Type B pancreatic cell (in vitro differentiated cells): ENCODE measurements around the gene PSMC2. TPM values are rescaled to one million over a fixed set of nuclear protein-coding genes. Genes with fewer than 3 reads are reported as not detected.

Source experiments
- DNase-seq: peaks from one replicate; pipeline ENCODE4 v3.0.0; 2021; ENCODE audit warnings: mixed read lengths; ENCODE audit not compliant: unreplicated experiment; ENCODE audit errors: extremely low spot score
- H3K27ac Mint-ChIP-seq: 2 replicates; pipeline ENCODE4 v1.8.0; 2021; ENCODE audit warnings: mild to moderate bottlenecking, mixed read lengths
- H3K27me3 Mint-ChIP-seq: 2 replicates; pipeline ENCODE4 v1.8.0; 2021; ENCODE audit warnings: mixed read lengths
- H3K36me3 Mint-ChIP-seq: 2 replicates; pipeline ENCODE4 v1.8.0; 2021; ENCODE audit warnings: mixed read lengths
- H3K4me1 Mint-ChIP-seq: one replicate; pipeline ENCODE4 v1.8.0; 2021; ENCODE audit warnings: mixed read lengths; ENCODE audit not compliant: unreplicated experiment
- H3K4me3 Mint-ChIP-seq: 2 replicates; pipeline ENCODE4 v1.8.0; 2021; ENCODE audit warnings: mild to moderate bottlenecking, mixed read lengths
- H3K9me3 Mint-ChIP-seq: 2 replicates; pipeline ENCODE4 v1.8.0; 2021; ENCODE audit warnings: mixed read lengths
- CTCF ChIP-seq: fragments of 200-600 bp; sonication (generic); conservative IDR thresholded peaks from 2 replicates; pipeline ENCODE4 v1.5.0; 2021; ENCODE audit warnings: antibody characterized with exemption, mild to moderate bottlenecking
- total RNA-seq: library from RNA; stranded (reverse); gene quantifications from 2 replicates; pipeline ENCODE4 v1.2.1, GENCODE V29; 2021; ENCODE audit warnings: low replicate concordance

PSMC2 gene
- total RNA-seq, 1 donor from 2014 or later, result 109 TPM

GRCh38 chr7:103388469-103389140 lies 41.2 kb downstream of the PSMC2 start:
- Mint-ChIP-seq H3K9me3 (no peaks in the 10 kb centered on the region), H3K27ac (no peak overlapping the region), H3K4me3 (no peak overlapping the region), H3K4me1 (no peaks in the 10 kb centered on the region), H3K27me3 (peaks cover 3% of the 10 kb centered on the region), H3K36me3 (no peaks in the 10 kb centered on the region)
- TF ChIP-seq CTCF, result no peak
- DNase-seq, result no peak

GRCh38 chr7:103389263-103389662 lies 41.8 kb downstream of the PSMC2 start:
- Mint-ChIP-seq H3K4me3 (no peak overlapping the region), H3K27ac (no peak overlapping the region), H3K9me3 (no peaks in the 10 kb centered on the region), H3K4me1 (no peaks in the 10 kb centered on the region), H3K27me3 (peaks cover 3% of the 10 kb centered on the region), H3K36me3 (no peaks in the 10 kb centered on the region)
- TF ChIP-seq CTCF, result no peak
- no peak for DNase-seq

- TF ChIP-seq CTCF, result no peak
- DNase-seq, result no peak
- Mint-ChIP-seq H3K27me3 (peaks cover 3% of the 10 kb centered on the region), H3K9me3 (no peaks in the 10 kb centered on the region), H3K4me1 (no peaks in the 10 kb centered on the region), H3K36me3 (no peaks in the 10 kb centered on the region), H3K4me3 (no peak overlapping the region), H3K27ac (no peak overlapping the region)
These were observed 43.7 kb downstream of the PSMC2 start for GRCh38 chr7:103391150-103391549.

- no peak for TF ChIP-seq CTCF
- peaks cover 3% of the 10 kb centered on the region for H3K27me3 Mint-ChIP-seq
- H3K4me3 Mint-ChIP-seq, result no peak overlapping the region
- H3K27ac Mint-ChIP-seq, result no peak overlapping the region
- H3K4me1 Mint-ChIP-seq, result no peaks in the 10 kb centered on the region
- no peaks in the 10 kb centered on the region for H3K9me3 Mint-ChIP-seq
- no peak for DNase-seq
- no peaks in the 10 kb centered on the region for H3K36me3 Mint-ChIP-seq
These were observed 44.5 kb downstream of the PSMC2 start for GRCh38 chr7:103391976-103392375.

GRCh38 chr7:103394566-103394965 lies 47.1 kb downstream of the PSMC2 start:
- no peak for DNase-seq
- Mint-ChIP-seq H3K4me3 (no peak overlapping the region), H3K27ac (no peak overlapping the region), H3K27me3 (peaks cover 3% of the 10 kb centered on the region), H3K9me3 (no peaks in the 10 kb centered on the region), H3K36me3 (no peaks in the 10 kb centered on the region), H3K4me1 (no peaks in the 10 kb centered on the region)
- TF ChIP-seq CTCF, result no peak

GRCh38 chr7:103395071-103395470 lies 47.6 kb downstream of the PSMC2 start:
- no peaks in the 10 kb centered on the region for H3K9me3 Mint-ChIP-seq
- no peaks in the 10 kb centered on the region for H3K4me1 Mint-ChIP-seq
- no peaks in the 10 kb centered on the region for H3K36me3 Mint-ChIP-seq
- no peak for TF ChIP-seq CTCF
- no peak for DNase-seq
- H3K27ac Mint-ChIP-seq, result no peak overlapping the region
- H3K27me3 Mint-ChIP-seq, result peaks cover 3% of the 10 kb centered on the region
- H3K4me3 Mint-ChIP-seq, result no peak overlapping the region
